MCF 10A (cell line): ENCODE measurements around the gene SLC19A2. TPM values are rescaled to one million over a fixed set of nuclear protein-coding genes. Genes with fewer than 3 reads are reported as not detected.

Experiments used
- BruUV-seq: library from RNA; stranded (reverse); fragments of 400-500 nt; replicated peaks from 2 replicates; lab custom pipeline; 2021; lab: Mats Ljungman, UMichigan
- CTCF ChIA-PET: fragments of 300-600 bp; sonication (Branson Sonifier 250); formaldehyde crosslinking; extraction: SDS; loops from one replicate; lab custom pipeline; 2021; ENCODE audit warnings: antibody characterized with exemption, inconsistent platforms; lab: Yijun Ruan, JAX
- POLR2A ChIA-PET: fragments of 300-600, 350-650 bp; sonication (Branson Sonifier 250); formaldehyde crosslinking; extraction: SDS; loops from one replicate; lab custom pipeline; 2020; ENCODE audit warnings: antibody characterized with exemption, inconsistent platforms; lab: Yijun Ruan, JAX
- DNase-seq: peaks from one replicate; pipeline ENCODE4 v3.0.0-alpha.2; 2018; ENCODE audit not compliant: unreplicated experiment
- H3K27ac Mint-ChIP-seq: one replicate; pipeline ENCODE4 v1.8.0; 2022; ENCODE audit warnings: mild to moderate bottlenecking, low read depth, mixed read lengths; ENCODE audit not compliant: unreplicated experiment
- H3K27me3 Mint-ChIP-seq: one replicate; pipeline ENCODE4 v1.8.0; 2022; ENCODE audit warnings: mixed read lengths; ENCODE audit not compliant: insufficient read depth, unreplicated experiment
- H3K36me3 Mint-ChIP-seq: one replicate; pipeline ENCODE4 v1.8.0; 2022; ENCODE audit warnings: mild to moderate bottlenecking, moderate library complexity, mixed read lengths; ENCODE audit not compliant: insufficient read depth, unreplicated experiment
- H3K4me1 Mint-ChIP-seq: one replicate; pipeline ENCODE4 v1.8.0; 2022; ENCODE audit warnings: mixed read lengths; ENCODE audit not compliant: insufficient read depth, unreplicated experiment
- H3K4me3 Mint-ChIP-seq: one replicate; pipeline ENCODE4 v1.8.0; 2022; ENCODE audit warnings: mild to moderate bottlenecking, moderate library complexity, mixed read lengths; ENCODE audit not compliant: unreplicated experiment
- H3K9me3 Mint-ChIP-seq: one replicate; pipeline ENCODE4 v1.8.0; 2022; ENCODE audit warnings: mixed read lengths; ENCODE audit not compliant: unreplicated experiment
- CTCF ChIP-seq: fragments of 200-600 bp; IDR thresholded peaks from one replicate; pipeline ENCODE4 v1.8.0; 2022; ENCODE audit warnings: antibody characterized with exemption, mild to moderate bottlenecking; ENCODE audit not compliant: unreplicated experiment
- intact Hi-C: fragments of 100-400 bp; cut with micrococcal nuclease; formaldehyde crosslinking; loops from 2 replicates; pipeline ENCODE4 v1.14.1; 2022
- total RNA-seq: library from RNA; stranded (reverse); gene quantifications from 2 replicates; pipeline ENCODE4 v1.2.3, GENCODE V29; 2022

Gene SLC19A2
- total RNA-seq, 1 experiment from 2014 or later = 13.9 TPM

- DNase-seq = no peak
- TF ChIP-seq CTCF = no peak
- Mint-ChIP-seq H3K4me1 (peaks cover 11% of the 10 kb centered on the region), H3K9me3 (no peaks in the 10 kb centered on the region), H3K4me3 (no peak overlapping the region), H3K36me3 (no peaks in the 10 kb centered on the region), H3K27me3 (no peaks in the 10 kb centered on the region), H3K27ac (no peak overlapping the region)
- ChIA-PET POLR2A (interaction anchor here (1.0 kb wide), 1 partner anchor 34 kb away, joined by 3 read pairs; no protein-coding TSS in a partner anchor), CTCF (no interaction called here)
- intact Hi-C loops = no loop called here
- no TSS peak for BruUV-seq
Measured at GRCh38 chr1:169521226-169521625, 35.5 kb upstream of the SLC19A2 start.

- ChIA-PET CTCF (interaction anchor here (1.0 to 1.8 kb wide), 5 partner anchors 11 to 35 kb away, joined by 3 to 5 read pairs (median 4); partner anchors contain the start of gene SLC19A2), POLR2A (interaction anchor here (0.6 to 15.1 kb wide), 8 partner anchors 12 to 409 kb away, joined by 3 to 242 read pairs (median 3); partner anchors contain the start of genes BLZF1 and SLC19A2)
- Mint-ChIP-seq H3K27ac (peak overlapping the region; percentile 54), H3K9me3 (no peaks in the 10 kb centered on the region), H3K36me3 (no peaks in the 10 kb centered on the region), H3K4me1 (peaks cover 31% of the 10 kb centered on the region), H3K4me3 (no peak overlapping the region), H3K27me3 (no peaks in the 10 kb centered on the region)
- no TSS peak for BruUV-seq
- DNase-seq = peak; percentile 39
- no peak for TF ChIP-seq CTCF
- intact Hi-C loops = no loop called here
Measured at GRCh38 chr1:169517558-169518186, 31.9 kb upstream of the SLC19A2 start.

GRCh38 chr1:169515641-169516040 is 29.9 kb upstream of the SLC19A2 start:
- CTCF ChIA-PET = interaction anchor here (0.6 to 2.2 kb wide), 7 partner anchors 9 to 37 kb away, joined by 3 to 10 read pairs (median 4); partner anchors contain the start of gene SLC19A2
- POLR2A ChIA-PET = interaction anchor here (1.1 to 15.1 kb wide), 3 partner anchors 28 to 33 kb away, joined by 4 to 242 read pairs (median 8); partner anchors contain the start of gene SLC19A2

More at GRCh38 chr1:169515641-169516040, 29.9 kb upstream of the SLC19A2 start:
- no peaks in the 10 kb centered on the region for H3K36me3 Mint-ChIP-seq
- no peaks in the 10 kb centered on the region for H3K9me3 Mint-ChIP-seq
- H3K4me1 Mint-ChIP-seq = peaks cover 52% of the 10 kb centered on the region
- no TSS peak for BruUV-seq
- intact Hi-C loops = no loop called here
- TF ChIP-seq CTCF = no peak
- no peak overlapping the region for H3K4me3 Mint-ChIP-seq
- H3K27me3 Mint-ChIP-seq = no peaks in the 10 kb centered on the region
- H3K27ac Mint-ChIP-seq = no peak overlapping the region
- no peak for DNase-seq
